ENCODE results near the gene EIF1. TPM values are rescaled to one million over a fixed set of nuclear protein-coding genes. Genes with fewer than 3 reads are reported as not detected.

EIF1 gene
- total RNA-seq, 2 experiments from 2014 or later: 869 to 977 TPM

GRCh38 chr17:41739661-41740352 lies 51.1 kb downstream of the EIF1 start:
- no peak for ATAC-seq
- POLR2A ChIA-PET: interaction anchor here (0.6 kb wide), 1 partner anchor 212 kb away, joined by 6 read pairs; no protein-coding TSS in a partner anchor

GRCh38 chr17:41740506-41740905 lies 51.8 kb downstream of the EIF1 start:
- H3K27me3 Mint-ChIP-seq: peaks cover 17% of the 10 kb centered on the region
- H3K4me3 Mint-ChIP-seq: no peak overlapping the region
- no peaks in the 10 kb centered on the region for H3K36me3 Mint-ChIP-seq (ENCODE audit: low read depth)
- no peak overlapping the region for H3K27ac Mint-ChIP-seq
- H3K4me1 Mint-ChIP-seq: peaks cover 3% of the 10 kb centered on the region
- DNase-seq (no peak), ATAC-seq (no peak)
- intact Hi-C loops (cut with DNase I, micrococcal nuclease): no loop called here
- CTCF ChIA-PET: no interaction called here
- POLR2A ChIA-PET: interaction anchor here (0.6 kb wide), 2 partner anchors 13 to 211 kb away, joined by 4 to 6 read pairs; no protein-coding TSS in a partner anchor
- no peaks in the 10 kb centered on the region for H3K9me3 Mint-ChIP-seq (ENCODE audit: low read depth)

More at GRCh38 chr17:41739661-41740352, 51.1 kb downstream of the EIF1 start:
- no peaks in the 10 kb centered on the region for H3K36me3 Mint-ChIP-seq (ENCODE audit: low read depth)
- CTCF ChIA-PET: interaction anchor here (0.6 kb wide), 2 partner anchors 59 to 1382 kb away, joined by 3 read pairs; no protein-coding TSS in a partner anchor
- H3K27me3 Mint-ChIP-seq: peaks cover 21% of the 10 kb centered on the region
- no peaks in the 10 kb centered on the region for H3K9me3 Mint-ChIP-seq (ENCODE audit: low read depth)
- H3K4me3 Mint-ChIP-seq: no peak overlapping the region
- H3K27ac Mint-ChIP-seq: no peak overlapping the region
- intact Hi-C loops (cut with DNase I, micrococcal nuclease): loop anchor here (2.0 to 10.0 kb wide), 2 partner anchors 71 to 125 kb away; partner anchors contain the start of genes KLHL11 (in 1 of the 2) and P3H4 (in 1 of the 2)
- DNase-seq: no peak
- peaks cover 5% of the 10 kb centered on the region for H3K4me1 Mint-ChIP-seq

GRCh38 chr17:41741709-41742108 lies 53.0 kb downstream of the EIF1 start:
- POLR2A ChIA-PET: interaction anchor here (0.5 kb wide), 1 partner anchor 40 kb away, joined by 4 read pairs; no protein-coding TSS in a partner anchor
- Mint-ChIP-seq H3K27me3 (peaks cover 13% of the 10 kb centered on the region), H3K36me3 (ENCODE audit: low read depth) (no peaks in the 10 kb centered on the region), H3K27ac (no peak overlapping the region), H3K4me3 (no peak overlapping the region), H3K4me1 (peaks cover 3% of the 10 kb centered on the region), H3K9me3 (ENCODE audit: low read depth) (no peaks in the 10 kb centered on the region)
- intact Hi-C loops (cut with DNase I, micrococcal nuclease): no loop called here
- DNase-seq (no peak), ATAC-seq (no peak)
- CTCF ChIA-PET: interaction anchor here (0.7 to 1.1 kb wide), 2 partner anchors 44 to 59 kb away, joined by 3 read pairs; no protein-coding TSS in a partner anchor

Other genes with a start within 250 kb of the EIF1 start
- gene KRT38, start 247.9 kb upstream of the EIF1 start, total RNA-seq: not detected
- gene KRT32, start 221.5 kb upstream of the EIF1 start, total RNA-seq: not detected
- not detected for gene KRT35, start 207.7 kb upstream of the EIF1 start, total RNA-seq
- not detected for gene KRT36, start 199.0 kb upstream of the EIF1 start, total RNA-seq
- not detected for gene KRT13, start 183.3 kb upstream of the EIF1 start, total RNA-seq
- not detected for gene KRT15, start 170.0 kb upstream of the EIF1 start, total RNA-seq
- gene KRT19, start 160.6 kb upstream of the EIF1 start, total RNA-seq: not detected
- not detected for gene KRT9, start 116.8 kb upstream of the EIF1 start, total RNA-seq
- not detected for gene KRT14, start 102.0 kb upstream of the EIF1 start, total RNA-seq
- not detected for gene KRT16, start 76.1 kb upstream of the EIF1 start, total RNA-seq
- gene KRT17, start 64.3 kb upstream of the EIF1 start, total RNA-seq: not detected
- gene GAST, start 23.4 kb downstream of the EIF1 start, total RNA-seq: not detected
- gene HAP1, start 45.8 kb downstream of the EIF1 start, total RNA-seq: not detected
- under 1 TPM; 0.34 to 0.54 TPM for gene JUP, start 97.8 kb downstream of the EIF1 start, total RNA-seq
- 1 to 10 TPM; 1.5 to 2.0 TPM for gene P3H4, start 123.1 kb downstream of the EIF1 start, total RNA-seq
- under 1 TPM; 0.39 to 0.42 TPM for gene FKBP10, start 124.1 kb downstream of the EIF1 start, total RNA-seq
- 10 to 100 TPM; 37.5 to 46.9 TPM for gene NT5C3B, start 147.3 kb downstream of the EIF1 start, total RNA-seq
- gene KLHL10, start 148.9 kb downstream of the EIF1 start, total RNA-seq: under 1 TPM; 0.19 to 0.21 TPM
- gene KLHL11, start 176.5 kb downstream of the EIF1 start, total RNA-seq: 10 to 100 TPM; 16.4 to 18.0 TPM
- gene ACLY, start 230.1 kb downstream of the EIF1 start, total RNA-seq: 100 to 1,000 TPM; 189 to 192 TPM
- gene ODAD4, start 241.7 kb downstream of the EIF1 start, total RNA-seq: 1 to 10 TPM in 1 of 2 experiments, under 1 TPM in 1; 0.81 to 1.1 TPM

Measured in activated CD4-positive, alpha-beta T cell treated with anti-CD3 and anti-CD28 coated beads for 36 hours (primary cell).